Fibroblast of the aortic adventitia (primary cell): ENCODE results near the gene TRMT10A. TPM values are rescaled to one million over a fixed set of nuclear protein-coding genes. Genes with fewer than 3 reads are reported as not detected.

Experiments
- DNase-seq: peaks from one replicate; pipeline ENCODE4 v3.0.0-alpha.2; 2010; ENCODE audit warnings: low read depth
- H3K4me3 ChIP-seq: 2 replicates; pipeline ENCODE4 v1.5.1; 2011; ENCODE audit warnings: low read depth, mild to moderate bottlenecking, control low read depth, low read length, moderate library complexity
- CTCF ChIP-seq: IDR thresholded peaks from 2 replicates; pipeline ENCODE4 v1.5.1; 2011; ENCODE audit warnings: mild to moderate bottlenecking, low read length, control low read depth, inconsistent platforms; ENCODE audit not compliant: insufficient read depth
- total RNA-seq: library from RNA; depleted of rRNA; stranded (reverse); fragments of >200 nt; gene quantifications from 2 replicates; pipeline ENCODE4 v1.2.3, GENCODE V29; 2012; ENCODE audit warnings: low replicate concordance

Gene TRMT10A
- total RNA-seq, 1 donor = 8.9 TPM

- no peak for DNase-seq
- no peak overlapping the region for H3K4me3 ChIP-seq
These were observed 22.5 kb upstream of the TRMT10A start for GRCh38 chr4:99586322-99586721.

GRCh38 chr4:99585516-99585915 is 21.7 kb upstream of the TRMT10A start:
- H3K4me3 ChIP-seq = no peak overlapping the region
- no peak for DNase-seq
- TF ChIP-seq CTCF = no peak

More at GRCh38 chr4:99586322-99586721, 22.5 kb upstream of the TRMT10A start:
- no peak for TF ChIP-seq CTCF

GRCh38 chr4:99578714-99579113 is 14.9 kb upstream of the TRMT10A start:
- no peak for TF ChIP-seq CTCF
- H3K4me3 ChIP-seq = no peak overlapping the region
- no peak for DNase-seq

GRCh38 chr4:99574530-99575324 is 10.9 kb upstream of the TRMT10A start, which contains the start of gene MTTP:
TSS of gene MTTP (plus strand) at chr4:99574824. CDS start at chr4:99574910, 86 bp downstream.
- TF ChIP-seq CTCF = no peak
- no peak within 1 kb of the TSS for H3K4me3 ChIP-seq
- DNase-seq = no peak

GRCh38 chr4:99573735-99574368 is 10.0 kb upstream of the TRMT10A start:
- no peak for DNase-seq
- no peak overlapping the region for H3K4me3 ChIP-seq
- TF ChIP-seq CTCF = no peak

GRCh38 chr4:99572527-99573240 is 8.8 kb upstream of the TRMT10A start:
- no peak overlapping the region for H3K4me3 ChIP-seq
- no peak for DNase-seq
- no peak for TF ChIP-seq CTCF
